Muscle layer of colon (tissue), 2 donors: ENCODE data around the gene CTAGE6.
"Not testable (repeated sequence)": the region's sequence is repeated elsewhere in the genome, so short reads cannot be mapped to it uniquely, and the experiment has no call there.

ENCODE experiments used
- H3K27ac ChIP-seq: one replicate; pipeline ENCODE4 v1.7.0; 2013; ENCODE audit warnings: low read depth, mild to moderate bottlenecking, low read length, moderate library complexity
- H3K27me3 ChIP-seq, 2 donors: one replicate each; pipeline ENCODE4 v1.7.0; 2013; ENCODE audit warnings: low read length in 2 of 2, mild to moderate bottlenecking in 2 of 2; ENCODE audit not compliant: insufficient read depth in 2 of 2, control insufficient read depth in 1 of 2
- H3K36me3 ChIP-seq: one replicate; pipeline ENCODE4 v1.7.0; 2013; ENCODE audit warnings: mild to moderate bottlenecking, low read length; ENCODE audit not compliant: insufficient read depth
- H3K4me1 ChIP-seq: one replicate; pipeline ENCODE4 v1.7.0; 2013; ENCODE audit warnings: mild to moderate bottlenecking, low read length; ENCODE audit not compliant: insufficient read depth
- H3K4me3 ChIP-seq, 2 donors: one replicate each; pipeline ENCODE4 v1.7.0; 2013; ENCODE audit warnings: low read length in 2 of 2, low read depth in 1 of 2, mild to moderate bottlenecking in 1 of 2, moderate library complexity in 1 of 2
- H3K9ac ChIP-seq: one replicate; pipeline ENCODE4 v1.7.0; 2013; ENCODE audit warnings: low read length
- H3K9me3 ChIP-seq: one replicate; pipeline ENCODE4 v1.7.0; 2013; ENCODE audit warnings: mild to moderate bottlenecking, low read length
- donor health status: abdominal sarcoma.
- donor health status: Adenocarcinoma of cecum.

Gene CTAGE6

GRCh38 chr7:143712381-143712780, 45.1 kb downstream of the CTAGE6 start:
- H3K36me3 ChIP-seq: not testable (repeated sequence)

DNA sequence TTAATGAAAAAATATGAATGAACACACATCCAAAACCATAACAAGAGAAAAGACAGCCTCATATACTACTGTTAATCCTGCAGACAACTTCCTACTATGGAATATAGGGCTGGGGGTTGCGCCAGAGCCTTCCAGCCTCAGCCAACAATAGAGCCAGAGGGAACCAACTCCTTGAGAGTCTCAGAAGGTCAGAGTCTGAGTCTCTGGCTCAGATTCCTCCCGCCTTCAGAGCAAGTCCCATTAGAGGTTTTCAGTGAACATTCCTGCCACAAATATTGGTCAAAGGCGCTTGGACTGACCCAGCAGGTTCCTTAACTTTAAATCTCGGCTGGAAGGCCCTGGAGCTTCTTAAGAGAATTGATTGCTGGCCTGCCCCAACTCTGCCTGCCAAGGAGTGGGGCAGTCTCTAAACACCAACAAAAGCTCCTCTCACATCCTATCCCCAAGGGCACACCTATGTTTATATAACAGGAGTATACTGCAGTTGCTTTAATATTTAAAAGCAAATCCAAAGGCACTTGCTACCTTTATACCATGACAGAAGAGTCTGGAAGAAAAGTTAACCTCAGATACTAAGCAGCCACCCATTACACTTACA, 45.7 kb downstream of the CTAGE6 start:
- H3K36me3 ChIP-seq, H3K4me3 ChIP-seq, H3K27ac ChIP-seq, H3K9ac ChIP-seq, H3K4me1 ChIP-seq, H3K27me3 ChIP-seq, H3K9me3 ChIP-seq: not testable (repeated sequence)

More at GRCh38 chr7:143712381-143712780, 45.1 kb downstream of the CTAGE6 start:
- H3K27ac ChIP-seq, H3K4me3 ChIP-seq, H3K27me3 ChIP-seq, H3K4me1 ChIP-seq, H3K9ac ChIP-seq, H3K9me3 ChIP-seq: not testable (repeated sequence)

GRCh38 chr7:143709895-143710294, 47.6 kb downstream of the CTAGE6 start:
- not testable (repeated sequence) for H3K36me3 ChIP-seq, H3K4me3 ChIP-seq, H3K9me3 ChIP-seq, H3K4me1 ChIP-seq, H3K27ac ChIP-seq, H3K27me3 ChIP-seq, H3K9ac ChIP-seq
